Measurements from ENCODE around the gene HPF1.
"Not testable (repeated sequence)": the region's sequence is repeated elsewhere in the genome, so short reads cannot be mapped to it uniquely, and the experiment has no call there.

The HPF1 gene

GRCh38 chr4:169744601-169745000 lies 13.1 kb downstream of the HPF1 start:
- no peaks in the 10 kb centered on the region for H3K27me3 ChIP-seq (ENCODE audit: control insufficient read depth in 1 of 2, insufficient read depth in 2 of 2, low read length in 2 of 2)
- no peaks in the 10 kb centered on the region for H3K4me1 ChIP-seq (ENCODE audit: control insufficient read depth in 1 of 2, insufficient read depth in 2 of 2, low read length in 2 of 2)
- H3K9me3 ChIP-seq (ENCODE audit: control insufficient read depth in 1 of 2, low read length in 2 of 2) = no peaks in the 10 kb centered on the region
- H3K9ac ChIP-seq (ENCODE audit: low read depth in 1 of 2, low read length in 2 of 2) = no peak overlapping the region
- H3K27ac ChIP-seq (ENCODE audit: low read depth, low read length) = no peak overlapping the region
- no peak overlapping the region for H3K4me3 ChIP-seq (ENCODE audit: low read depth in 1 of 2, low read length in 2 of 2)
- H3K36me3 ChIP-seq (ENCODE audit: control insufficient read depth in 1 of 2, insufficient read depth in 2 of 2, low read length in 2 of 2) = peaks cover 4 to 11% of the 10 kb centered on the region in 2 donors

GRCh38 chr4:169741569-169741968 lies 16.2 kb downstream of the HPF1 start:
- no peak overlapping the region for H3K9ac ChIP-seq (ENCODE audit: low read depth in 1 of 2, low read length in 2 of 2)
- no peak overlapping the region for H3K27ac ChIP-seq (ENCODE audit: low read depth, low read length)
- no peaks in the 10 kb centered on the region for H3K27me3 ChIP-seq (ENCODE audit: control insufficient read depth in 1 of 2, insufficient read depth in 2 of 2, low read length in 2 of 2)
- H3K4me1 ChIP-seq (ENCODE audit: control insufficient read depth in 1 of 2, insufficient read depth in 2 of 2, low read length in 2 of 2) = no peaks in the 10 kb centered on the region
- peaks cover 2 to 4% of the 10 kb centered on the region in 2 donors for H3K36me3 ChIP-seq (ENCODE audit: control insufficient read depth in 1 of 2, insufficient read depth in 2 of 2, low read length in 2 of 2)
- no peaks in the 10 kb centered on the region for H3K9me3 ChIP-seq (ENCODE audit: control insufficient read depth in 1 of 2, low read length in 2 of 2)
- H3K4me3 ChIP-seq (ENCODE audit: low read depth in 1 of 2, low read length in 2 of 2) = no peak overlapping the region

GRCh38 chr4:169738604-169739003 lies 19.1 kb downstream of the HPF1 start:
- not testable (repeated sequence) for H3K4me3 ChIP-seq (ENCODE audit: low read depth in 1 of 2, low read length in 2 of 2)

GRCh38 chr4:169730564-169730963 lies 27.2 kb downstream of the HPF1 start:
- H3K4me1 ChIP-seq (ENCODE audit: control insufficient read depth in 1 of 2, insufficient read depth in 2 of 2, low read length in 2 of 2) = no peaks in the 10 kb centered on the region
- peaks cover 0 to 8% of the 10 kb centered on the region in 2 donors for H3K36me3 ChIP-seq (ENCODE audit: control insufficient read depth in 1 of 2, insufficient read depth in 2 of 2, low read length in 2 of 2)

More at GRCh38 chr4:169738604-169739003, 19.1 kb downstream of the HPF1 start:
- H3K9ac ChIP-seq (ENCODE audit: low read depth in 1 of 2, low read length in 2 of 2); H3K27ac ChIP-seq (ENCODE audit: low read depth, low read length); H3K4me1 ChIP-seq (ENCODE audit: control insufficient read depth in 1 of 2, insufficient read depth in 2 of 2, low read length in 2 of 2); H3K27me3 ChIP-seq (ENCODE audit: control insufficient read depth in 1 of 2, insufficient read depth in 2 of 2, low read length in 2 of 2); H3K36me3 ChIP-seq (ENCODE audit: control insufficient read depth in 1 of 2, insufficient read depth in 2 of 2, low read length in 2 of 2); H3K9me3 ChIP-seq (ENCODE audit: control insufficient read depth in 1 of 2, low read length in 2 of 2): not testable (repeated sequence)

GRCh38 chr4:169727616-169728015 lies 30.1 kb downstream of the HPF1 start:
- Histone ChIP-seq H3K4me3 (ENCODE audit: low read depth in 1 of 2, low read length in 2 of 2) (no peak overlapping the region), H3K4me1 (ENCODE audit: control insufficient read depth in 1 of 2, insufficient read depth in 2 of 2, low read length in 2 of 2) (no peaks in the 10 kb centered on the region), H3K27ac (ENCODE audit: low read depth, low read length) (no peak overlapping the region)

More at GRCh38 chr4:169730564-169730963, 27.2 kb downstream of the HPF1 start:
- H3K9ac ChIP-seq (ENCODE audit: low read depth in 1 of 2, low read length in 2 of 2) = no peak overlapping the region
- H3K27ac ChIP-seq (ENCODE audit: low read depth, low read length) = no peak overlapping the region
- no peaks in the 10 kb centered on the region for H3K9me3 ChIP-seq (ENCODE audit: control insufficient read depth in 1 of 2, low read length in 2 of 2)
- no peak overlapping the region for H3K4me3 ChIP-seq (ENCODE audit: low read depth in 1 of 2, low read length in 2 of 2)
- no peaks in the 10 kb centered on the region for H3K27me3 ChIP-seq (ENCODE audit: control insufficient read depth in 1 of 2, insufficient read depth in 2 of 2, low read length in 2 of 2)

GRCh38 chr4:169724260-169724659 lies 33.5 kb downstream of the HPF1 start:
- H3K4me1 ChIP-seq (ENCODE audit: control insufficient read depth in 1 of 2, insufficient read depth in 2 of 2, low read length in 2 of 2) = no peaks in the 10 kb centered on the region
- H3K27me3 ChIP-seq (ENCODE audit: control insufficient read depth in 1 of 2, insufficient read depth in 2 of 2, low read length in 2 of 2) = no peaks in the 10 kb centered on the region
- H3K27ac ChIP-seq (ENCODE audit: low read depth, low read length) = no peak overlapping the region
- no peak overlapping the region for H3K9ac ChIP-seq (ENCODE audit: low read depth in 1 of 2, low read length in 2 of 2)
- H3K36me3 ChIP-seq (ENCODE audit: control insufficient read depth in 1 of 2, insufficient read depth in 2 of 2, low read length in 2 of 2) = peaks cover 10 to 12% of the 10 kb centered on the region in 2 donors
- H3K9me3 ChIP-seq (ENCODE audit: control insufficient read depth in 1 of 2, low read length in 2 of 2) = no peaks in the 10 kb centered on the region
- H3K4me3 ChIP-seq (ENCODE audit: low read depth in 1 of 2, low read length in 2 of 2) = no peak overlapping the region

More at GRCh38 chr4:169727616-169728015, 30.1 kb downstream of the HPF1 start:
- Histone ChIP-seq H3K27me3 (ENCODE audit: control insufficient read depth in 1 of 2, insufficient read depth in 2 of 2, low read length in 2 of 2) (no peaks in the 10 kb centered on the region), H3K9ac (ENCODE audit: low read depth in 1 of 2, low read length in 2 of 2) (no peak overlapping the region), H3K36me3 (ENCODE audit: control insufficient read depth in 1 of 2, insufficient read depth in 2 of 2, low read length in 2 of 2) (peaks cover 0 to 6% of the 10 kb centered on the region in 2 donors), H3K9me3 (ENCODE audit: control insufficient read depth in 1 of 2, low read length in 2 of 2) (no peaks in the 10 kb centered on the region)

GRCh38 chr4:169723207-169723965 lies 34.4 kb downstream of the HPF1 start:
- Histone ChIP-seq H3K36me3 (ENCODE audit: control insufficient read depth in 1 of 2, insufficient read depth in 2 of 2, low read length in 2 of 2) (peaks cover 12% of the 10 kb centered on the region in 2 donors), H3K9ac (ENCODE audit: low read depth in 1 of 2, low read length in 2 of 2) (no peak overlapping the region), H3K9me3 (ENCODE audit: control insufficient read depth in 1 of 2, low read length in 2 of 2) (no peaks in the 10 kb centered on the region), H3K4me1 (ENCODE audit: control insufficient read depth in 1 of 2, insufficient read depth in 2 of 2, low read length in 2 of 2) (no peaks in the 10 kb centered on the region), H3K27ac (ENCODE audit: low read depth, low read length) (no peak overlapping the region), H3K4me3 (ENCODE audit: low read depth in 1 of 2, low read length in 2 of 2) (no peak overlapping the region), H3K27me3 (ENCODE audit: control insufficient read depth in 1 of 2, insufficient read depth in 2 of 2, low read length in 2 of 2) (no peaks in the 10 kb centered on the region)

- no peaks in the 10 kb centered on the region for H3K9me3 ChIP-seq (ENCODE audit: control insufficient read depth in 1 of 2, low read length in 2 of 2)
- no peak overlapping the region for H3K9ac ChIP-seq (ENCODE audit: low read depth in 1 of 2, low read length in 2 of 2)
- no peaks in the 10 kb centered on the region for H3K27me3 ChIP-seq (ENCODE audit: control insufficient read depth in 1 of 2, insufficient read depth in 2 of 2, low read length in 2 of 2)
- H3K4me1 ChIP-seq (ENCODE audit: control insufficient read depth in 1 of 2, insufficient read depth in 2 of 2, low read length in 2 of 2) = no peaks in the 10 kb centered on the region
- H3K4me3 ChIP-seq (ENCODE audit: low read depth in 1 of 2, low read length in 2 of 2) = no peak overlapping the region
- peaks cover 12 to 16% of the 10 kb centered on the region in 2 donors for H3K36me3 ChIP-seq (ENCODE audit: control insufficient read depth in 1 of 2, insufficient read depth in 2 of 2, low read length in 2 of 2)
- no peak overlapping the region for H3K27ac ChIP-seq (ENCODE audit: low read depth, low read length)
Measured at GRCh38 chr4:169720529-169720928, 37.2 kb downstream of the HPF1 start.

GRCh38 chr4:169716677-169717076 lies 41.1 kb downstream of the HPF1 start:
- Histone ChIP-seq H3K36me3 (ENCODE audit: control insufficient read depth in 1 of 2, insufficient read depth in 2 of 2, low read length in 2 of 2) (peaks cover 21 to 22% of the 10 kb centered on the region in 2 donors), H3K9ac (ENCODE audit: low read depth in 1 of 2, low read length in 2 of 2) (no peak overlapping the region), H3K9me3 (ENCODE audit: control insufficient read depth in 1 of 2, low read length in 2 of 2) (no peaks in the 10 kb centered on the region), H3K4me1 (ENCODE audit: control insufficient read depth in 1 of 2, insufficient read depth in 2 of 2, low read length in 2 of 2) (no peaks in the 10 kb centered on the region), H3K27me3 (ENCODE audit: control insufficient read depth in 1 of 2, insufficient read depth in 2 of 2, low read length in 2 of 2) (no peaks in the 10 kb centered on the region), H3K27ac (ENCODE audit: low read depth, low read length) (no peak overlapping the region), H3K4me3 (ENCODE audit: low read depth in 1 of 2, low read length in 2 of 2) (no peak overlapping the region)

- Histone ChIP-seq H3K9ac (ENCODE audit: low read depth in 1 of 2, low read length in 2 of 2) (no peak overlapping the region), H3K4me3 (ENCODE audit: low read depth in 1 of 2, low read length in 2 of 2) (no peak overlapping the region), H3K27ac (ENCODE audit: low read depth, low read length) (no peak overlapping the region), H3K4me1 (ENCODE audit: control insufficient read depth in 1 of 2, insufficient read depth in 2 of 2, low read length in 2 of 2) (no peaks in the 10 kb centered on the region), H3K9me3 (ENCODE audit: control insufficient read depth in 1 of 2, low read length in 2 of 2) (no peaks in the 10 kb centered on the region), H3K27me3 (ENCODE audit: control insufficient read depth in 1 of 2, insufficient read depth in 2 of 2, low read length in 2 of 2) (no peaks in the 10 kb centered on the region), H3K36me3 (ENCODE audit: control insufficient read depth in 1 of 2, insufficient read depth in 2 of 2, low read length in 2 of 2) (peaks cover 21 to 23% of the 10 kb centered on the region in 2 donors)
Measured at GRCh38 chr4:169715826-169716225, 41.9 kb downstream of the HPF1 start.

All from duodenal mucosa (tissue), 2 donors.